ENCODE results near the gene TMPO.

- TF ChIP-seq CTCF (IDR thresholded peaks at IDR 0.05) (no peak), POLR2A (IDR thresholded peaks at IDR 0.05) (no peak)
Observed at GRCh38 chr12:98551787-98552186, 36.4 kb downstream of the TMPO start.

Data from tibial nerve (tissue), 3 donors.